GM12878 (cell line): Measurements from ENCODE around the gene KLHL18. TPM values are rescaled to one million over a fixed set of nuclear protein-coding genes. Genes with fewer than 3 reads are reported as not detected.
A peak's percentile ranks its signal among the peaks of the same experiment; 100 is the strongest.

Experiments
- BACH1 ChIP-seq: fragments of 450-650 bp; IDR thresholded peaks from 2 replicates; pipeline ENCODE4 v1.6.1; 2017; ENCODE audit warnings: mild to moderate bottlenecking, borderline replicate concordance
- GATAD2B ChIP-seq: fragments of 450-650 bp; conservative IDR thresholded peaks from 2 replicates; pipeline ENCODE4 v1.6.1; 2017; ENCODE audit warnings: low read depth, mild to moderate bottlenecking, moderate library complexity
- MEF2B ChIP-seq: fragments of 450-650 bp; IDR thresholded peaks from 2 replicates; pipeline ENCODE4 v1.6.1; 2018; ENCODE audit warnings: mild to moderate bottlenecking, moderate library complexity; ENCODE audit not compliant: partially characterized antibody, poor library complexity, severe bottlenecking
- TCF7 ChIP-seq: IDR thresholded peaks from 2 replicates; pipeline ENCODE4 v1.6.1; 2014; ENCODE audit warnings: antibody characterized with exemption, borderline replicate concordance
- WRNIP1 ChIP-seq: IDR thresholded peaks from 2 replicates; pipeline ENCODE4 v1.6.1; 2011; ENCODE audit warnings: low read depth, low read length, improper control_type of control experiment, borderline replicate concordance
- polyA plus RNA-seq, 11 experiments: library from polyadenylated mRNA; depleted of rRNA in 4 of 11; unstranded in 6 of 11; stranded (reverse) in 5 of 11; fragments of >200 nt; fragmentation: Nextera tagmentation in 4 of 11; fragmentation: Illumina TruSeq in 1 of 11; extraction: Ambion mirVana in 4 of 11; extraction: Trizol in 1 of 11; gene quantifications; 1 replicate in 1 of 11; 2 replicates in 10 of 11; pipeline versions ENCODE4 v1.2.1 to v1.2.3, GENCODE V29; 2011 to 2016; ENCODE audit warnings: inconsistent platforms in 2 of 11, missing spikeins in 2 of 11, low read depth in 1 of 11
- total RNA-seq, 4 experiments: library from RNA; depleted of rRNA in 3 of 4; stranded (reverse); fragments of >200 nt in 3 of 4; fragmentation: Illumina TruSeq in 1 of 4; extraction: Trizol in 1 of 4; gene quantifications; 2 replicates each; pipeline versions ENCODE4 v1.2.1 to v1.2.3, GENCODE V29; 2013 to 2021
- TF ChIP-seq, protein P1 (sequence below): fragments of 450-650 bp; IDR thresholded peaks from 2 replicates; pipeline ENCODE4 v1.6.1; 2016; ENCODE audit warnings: mild to moderate bottlenecking
- TF ChIP-seq, protein P2 (sequence below): fragments of 450-650 bp; IDR thresholded peaks from 2 replicates; pipeline ENCODE4 v1.6.1; 2016; ENCODE audit warnings: mild to moderate bottlenecking

KLHL18 gene
- total and polyA plus RNA-seq, 10 of the 15 experiments (the other 5 are each of a cell fraction or from before 2014, with no cell fraction given): 24.0 to 69.8 (median 51.7) TPM

DNA sequence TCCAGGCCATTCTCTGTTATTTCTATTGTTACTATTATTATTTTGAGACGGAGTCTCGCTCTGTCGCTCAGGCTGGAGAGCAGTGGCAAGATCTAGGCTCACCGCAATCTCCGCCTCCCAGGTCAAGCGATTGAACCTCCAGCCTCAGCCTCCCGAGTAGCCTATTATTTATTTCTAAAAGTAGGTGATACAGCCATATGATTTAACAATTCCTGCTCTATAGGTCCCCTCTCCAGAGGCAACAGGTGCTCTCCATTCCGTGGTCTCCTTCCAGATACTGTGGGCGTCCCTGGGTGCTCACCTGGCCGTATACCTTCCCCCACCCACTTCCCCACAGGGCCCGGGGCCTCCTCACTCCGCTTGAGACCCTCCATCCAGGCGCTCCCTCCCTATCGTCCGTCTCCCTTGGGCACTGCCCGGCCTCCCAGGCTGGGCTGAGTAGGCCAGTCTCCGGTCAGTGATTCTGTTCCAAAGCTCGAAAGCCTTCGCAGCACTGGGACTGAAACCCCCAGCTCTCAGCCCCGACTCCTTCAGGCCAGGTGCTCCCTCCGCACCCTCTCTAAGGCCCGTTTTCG, 97.4 kb downstream of the KLHL18 start (continued):
- TF ChIP-seq, protein P1, sequence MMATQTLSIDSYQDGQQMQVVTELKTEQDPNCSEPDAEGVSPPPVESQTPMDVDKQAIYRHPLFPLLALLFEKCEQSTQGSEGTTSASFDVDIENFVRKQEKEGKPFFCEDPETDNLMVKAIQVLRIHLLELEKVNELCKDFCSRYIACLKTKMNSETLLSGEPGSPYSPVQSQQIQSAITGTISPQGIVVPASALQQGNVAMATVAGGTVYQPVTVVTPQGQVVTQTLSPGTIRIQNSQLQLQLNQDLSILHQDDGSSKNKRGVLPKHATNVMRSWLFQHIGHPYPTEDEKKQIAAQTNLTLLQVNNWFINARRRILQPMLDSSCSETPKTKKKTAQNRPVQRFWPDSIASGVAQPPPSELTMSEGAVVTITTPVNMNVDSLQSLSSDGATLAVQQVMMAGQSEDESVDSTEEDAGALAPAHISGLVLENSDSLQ: 0 out of 2 replicates have a peak, but pooled peaks have one; percentile 17
- TF ChIP-seq GATAD2B: peak; percentile 50; the same call in 1 of the 2 replicates
- TF ChIP-seq BACH1: 0 out of 2 replicates have a peak, but pooled peaks have one; percentile 35
- TF ChIP-seq TCF7: no peak
- peak; percentile 24 for TF ChIP-seq MEF2B
- TF ChIP-seq, protein P2, sequence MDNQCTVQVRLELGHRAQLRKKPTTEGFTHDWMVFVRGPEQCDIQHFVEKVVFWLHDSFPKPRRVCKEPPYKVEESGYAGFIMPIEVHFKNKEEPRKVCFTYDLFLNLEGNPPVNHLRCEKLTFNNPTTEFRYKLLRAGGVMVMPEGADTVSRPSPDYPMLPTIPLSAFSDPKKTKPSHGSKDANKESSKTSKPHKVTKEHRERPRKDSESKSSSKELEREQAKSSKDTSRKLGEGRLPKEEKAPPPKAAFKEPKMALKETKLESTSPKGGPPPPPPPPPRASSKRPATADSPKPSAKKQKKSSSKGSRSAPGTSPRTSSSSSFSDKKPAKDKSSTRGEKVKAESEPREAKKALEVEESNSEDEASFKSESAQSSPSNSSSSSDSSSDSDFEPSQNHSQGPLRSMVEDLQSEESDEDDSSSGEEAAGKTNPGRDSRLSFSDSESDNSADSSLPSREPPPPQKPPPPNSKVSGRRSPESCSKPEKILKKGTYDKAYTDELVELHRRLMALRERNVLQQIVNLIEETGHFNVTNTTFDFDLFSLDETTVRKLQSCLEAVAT: 0 out of 2 replicates have a peak, but pooled peaks have one; percentile 10
- TF ChIP-seq WRNIP1: 0 out of 2 replicates have a peak, but pooled peaks have one; percentile 41
- TF ChIP-seq, all 136 proteins: peak for 17
